Suprapubic skin (tissue), 4 donors: ENCODE measurements around the gene CFAP46. TPM values are rescaled to one million over a fixed set of nuclear protein-coding genes. Genes with fewer than 3 reads are reported as not detected.

Experiments used
- DNase-seq, 2 donors: peaks; one replicate each; pipeline ENCODE4 v3.0.0-alpha.2; 2019; ENCODE audit warnings: low spot score in 2 of 2
- H3K27ac ChIP-seq: fragments of 200-600 bp; sonication (generic); one replicate; pipeline ENCODE4 v1.5.1; 2019
- H3K27me3 ChIP-seq: fragments of 200-600 bp; sonication (generic); one replicate; pipeline ENCODE4 v1.5.1; 2019
- H3K36me3 ChIP-seq: fragments of 200-600 bp; sonication (generic); one replicate; pipeline ENCODE4 v1.5.1; 2019
- H3K4me1 ChIP-seq: fragments of 200-600 bp; sonication (generic); one replicate; pipeline ENCODE4 v1.5.1; 2019
- H3K4me3 ChIP-seq: fragments of 200-600 bp; sonication (generic); one replicate; pipeline ENCODE4 v1.5.1; 2019; ENCODE audit warnings: mild to moderate bottlenecking
- H3K9me3 ChIP-seq: fragments of 200-600 bp; sonication (generic); one replicate; pipeline ENCODE4 v1.5.1; 2019
- CTCF ChIP-seq, 2 donors: fragments of 200-600 bp in 1 of 2; fragments of 450-650 bp in 1 of 2; sonication (generic) in 1 of 2; IDR thresholded peaks; one replicate each; pipeline ENCODE4 v1.5.1; 2016 to 2019; ENCODE audit warnings: antibody characterized with exemption in 2 of 2, mild to moderate bottlenecking in 1 of 2, moderate library complexity in 1 of 2
- EP300 ChIP-seq: sonication (generic); formaldehyde crosslinking; IDR thresholded peaks from one replicate; pipeline ENCODE4 v1.6.1; 2017; ENCODE audit warnings: antibody characterized with exemption
- POLR2A ChIP-seq, 2 donors: fragments of 450-650 bp; IDR thresholded peaks; one replicate each; pipeline ENCODE4 v1.6.1; 2017; ENCODE audit warnings: antibody characterized with exemption in 2 of 2, mild to moderate bottlenecking in 2 of 2, moderate library complexity in 2 of 2
- POLR2AphosphoS5 ChIP-seq, 3 donors: sonication (generic); formaldehyde crosslinking; IDR thresholded peaks; one replicate each; pipeline ENCODE4 v1.6.1; 2017; ENCODE audit warnings: antibody characterized with exemption in 3 of 3
- WGBS: methylation state at CpG from one replicate; pipeline ENCODE4 v1.1.5; 2018; 5-methylcytosine and 5-hydroxymethylcytosine counted together
- total RNA-seq, 4 donors: library from RNA; depleted of rRNA; stranded (reverse); fragments of >200 nt; gene quantifications; one replicate each; pipeline ENCODE4 v1.1.0, GENCODE V29; 2016

CFAP46 gene
- total RNA-seq, 4 donors from 2014 or later, result 0.11 to 0.21 TPM; not detected in 2

DNA sequence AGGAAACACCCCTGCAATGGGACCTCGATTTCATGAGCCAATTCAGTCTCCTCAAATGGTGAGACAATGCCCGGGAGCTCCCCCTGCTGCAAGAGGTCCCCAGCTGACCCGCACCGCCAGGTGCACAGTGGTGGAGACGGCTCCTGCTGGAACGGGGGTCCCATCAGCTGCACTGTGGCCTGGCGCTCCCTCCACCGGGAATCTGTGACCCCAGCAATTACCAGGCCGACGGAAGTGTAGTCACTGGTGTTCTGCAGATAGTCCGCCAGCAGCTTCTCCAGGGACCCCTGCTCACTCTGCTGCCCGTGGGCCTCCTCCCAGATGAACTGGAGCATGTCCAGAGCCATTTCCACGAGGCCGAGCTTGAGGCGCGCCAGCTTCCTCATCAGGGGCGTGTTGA is 91.5 kb downstream of the CFAP46 start:
- 88% methylated on average over 12 of the region's 17 CpGs for WGBS
- no peaks in the 10 kb centered on the region for H3K36me3 ChIP-seq
- TF ChIP-seq POLR2A (IDR thresholded peaks at IDR 0.05) (no peak), EP300 (no peak), POLR2AphosphoS5 (IDR thresholded peaks at IDR 0.05) (no peak), CTCF (IDR thresholded peaks at IDR 0.05) (no peak)
- peak; percentile 44 to 65 for DNase-seq
- no peaks in the 10 kb centered on the region for H3K4me1 ChIP-seq
- H3K9me3 ChIP-seq, result no peaks in the 10 kb centered on the region
- no peak overlapping the region for H3K27ac ChIP-seq
- H3K4me3 ChIP-seq, result no peak overlapping the region
- H3K27me3 ChIP-seq, result peaks cover 36% of the 10 kb centered on the region

- H3K27ac ChIP-seq, result no peak overlapping the region
- no peaks in the 10 kb centered on the region for H3K4me1 ChIP-seq
- DNase-seq, result peak in 1 of 2 donors; percentile 40
- H3K27me3 ChIP-seq, result peaks cover 42% of the 10 kb centered on the region
- TF ChIP-seq POLR2A (IDR thresholded peaks at IDR 0.05) (no peak), POLR2AphosphoS5 (IDR thresholded peaks at IDR 0.05) (no peak), CTCF (IDR thresholded peaks at IDR 0.05) (no peak), EP300 (no peak)
- WGBS, result 88% methylated on average over 5 of the region's 15 CpGs
- H3K36me3 ChIP-seq, result no peaks in the 10 kb centered on the region
- H3K9me3 ChIP-seq, result no peaks in the 10 kb centered on the region
- H3K4me3 ChIP-seq, result no peak overlapping the region
These were observed 92.1 kb downstream of the CFAP46 start for GRCh38 chr10:132850246-132850645.

GRCh38 chr10:132849546-132850031 is 92.8 kb downstream of the CFAP46 start:
- no peak for TF ChIP-seq POLR2A (IDR thresholded peaks at IDR 0.05)
- no peak for TF ChIP-seq CTCF (IDR thresholded peaks at IDR 0.05)
- TF ChIP-seq POLR2AphosphoS5 (IDR thresholded peaks at IDR 0.05), result no peak
- TF ChIP-seq EP300, result no peak
- WGBS, result 81% methylated on average over 3 of the region's 19 CpGs
- Histone ChIP-seq H3K27ac (no peak overlapping the region), H3K4me3 (no peak overlapping the region), H3K36me3 (no peaks in the 10 kb centered on the region), H3K27me3 (peaks cover 48% of the 10 kb centered on the region), H3K4me1 (no peaks in the 10 kb centered on the region), H3K9me3 (no peaks in the 10 kb centered on the region)
- peak; percentile 26 to 71 for DNase-seq

- H3K4me3 ChIP-seq, result no peak overlapping the region
- WGBS, result 79% methylated on average over 13 of the region's 21 CpGs
- no peaks in the 10 kb centered on the region for H3K9me3 ChIP-seq
- no peaks in the 10 kb centered on the region for H3K36me3 ChIP-seq
- H3K27ac ChIP-seq, result no peak overlapping the region
- H3K27me3 ChIP-seq, result peaks cover 50% of the 10 kb centered on the region
- peak; percentile 33 to 76 for DNase-seq
- TF ChIP-seq CTCF (IDR thresholded peaks at IDR 0.05) (no peak), POLR2A (IDR thresholded peaks at IDR 0.05) (no peak), POLR2AphosphoS5 (IDR thresholded peaks at IDR 0.05) (no peak), EP300 (no peak)
- H3K4me1 ChIP-seq, result no peaks in the 10 kb centered on the region
These were observed 93.3 kb downstream of the CFAP46 start for GRCh38 chr10:132848951-132849545.

GRCh38 chr10:132848291-132848701 is 94.1 kb downstream of the CFAP46 start:
- peaks cover 50% of the 10 kb centered on the region for H3K27me3 ChIP-seq
- peak; percentile 16 to 65 for DNase-seq
- H3K4me3 ChIP-seq, result no peak overlapping the region
- no peaks in the 10 kb centered on the region for H3K36me3 ChIP-seq
- 30% methylated on average over 10 of the region's 12 CpGs for WGBS
- TF ChIP-seq POLR2A (IDR thresholded peaks at IDR 0.05), result no peak
- no peak for TF ChIP-seq POLR2AphosphoS5 (IDR thresholded peaks at IDR 0.05)
- no peak for TF ChIP-seq EP300
- no peak for TF ChIP-seq CTCF (IDR thresholded peaks at IDR 0.05)
- H3K9me3 ChIP-seq, result no peaks in the 10 kb centered on the region
- H3K4me1 ChIP-seq, result no peaks in the 10 kb centered on the region
- no peak overlapping the region for H3K27ac ChIP-seq
